ENCODE measurements around the gene TMEM8B.

TMEM8B gene

DNA sequence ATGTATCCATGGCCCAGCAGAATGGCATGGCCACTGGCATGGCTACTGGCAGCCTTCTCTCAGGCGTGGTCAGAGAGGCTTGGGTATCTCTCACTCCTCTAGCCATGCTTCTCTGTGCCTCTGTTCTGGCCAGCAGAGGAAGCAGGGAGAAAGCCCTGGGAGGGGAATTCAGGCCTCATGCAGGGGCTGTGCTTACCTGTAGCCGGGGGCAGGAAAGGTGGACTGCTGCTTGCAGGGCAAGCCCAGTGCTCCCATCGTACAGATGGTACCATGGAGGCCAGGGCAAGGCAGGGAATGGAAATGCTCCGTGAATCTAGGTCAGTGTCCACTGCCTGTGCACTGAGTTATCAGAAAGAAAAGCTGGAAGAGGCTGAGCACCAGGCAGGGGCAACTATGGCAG is 38.5 kb downstream of the TMEM8B start:
- in situ Hi-C loops (cut with HindIII; ENCODE audit: low sequenced_read_pairs): loop anchor here (5.0 kb wide), 1 partner anchor 40 kb away; the partner anchor contains the start of genes FAM221B and TMEM8B
- no peak for DNase-seq (ENCODE audit: low read depth)
- TF ChIP-seq, protein P1, sequence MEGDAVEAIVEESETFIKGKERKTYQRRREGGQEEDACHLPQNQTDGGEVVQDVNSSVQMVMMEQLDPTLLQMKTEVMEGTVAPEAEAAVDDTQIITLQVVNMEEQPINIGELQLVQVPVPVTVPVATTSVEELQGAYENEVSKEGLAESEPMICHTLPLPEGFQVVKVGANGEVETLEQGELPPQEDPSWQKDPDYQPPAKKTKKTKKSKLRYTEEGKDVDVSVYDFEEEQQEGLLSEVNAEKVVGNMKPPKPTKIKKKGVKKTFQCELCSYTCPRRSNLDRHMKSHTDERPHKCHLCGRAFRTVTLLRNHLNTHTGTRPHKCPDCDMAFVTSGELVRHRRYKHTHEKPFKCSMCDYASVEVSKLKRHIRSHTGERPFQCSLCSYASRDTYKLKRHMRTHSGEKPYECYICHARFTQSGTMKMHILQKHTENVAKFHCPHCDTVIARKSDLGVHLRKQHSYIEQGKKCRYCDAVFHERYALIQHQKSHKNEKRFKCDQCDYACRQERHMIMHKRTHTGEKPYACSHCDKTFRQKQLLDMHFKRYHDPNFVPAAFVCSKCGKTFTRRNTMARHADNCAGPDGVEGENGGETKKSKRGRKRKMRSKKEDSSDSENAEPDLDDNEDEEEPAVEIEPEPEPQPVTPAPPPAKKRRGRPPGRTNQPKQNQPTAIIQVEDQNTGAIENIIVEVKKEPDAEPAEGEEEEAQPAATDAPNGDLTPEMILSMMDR (IDR thresholded peaks at IDR 0.05; ENCODE audit: low read depth, low read length, missing control alignments): no peak
- no peak overlapping the region for H3K4me3 ChIP-seq (ENCODE audit: low read depth, low read length)

DNA sequence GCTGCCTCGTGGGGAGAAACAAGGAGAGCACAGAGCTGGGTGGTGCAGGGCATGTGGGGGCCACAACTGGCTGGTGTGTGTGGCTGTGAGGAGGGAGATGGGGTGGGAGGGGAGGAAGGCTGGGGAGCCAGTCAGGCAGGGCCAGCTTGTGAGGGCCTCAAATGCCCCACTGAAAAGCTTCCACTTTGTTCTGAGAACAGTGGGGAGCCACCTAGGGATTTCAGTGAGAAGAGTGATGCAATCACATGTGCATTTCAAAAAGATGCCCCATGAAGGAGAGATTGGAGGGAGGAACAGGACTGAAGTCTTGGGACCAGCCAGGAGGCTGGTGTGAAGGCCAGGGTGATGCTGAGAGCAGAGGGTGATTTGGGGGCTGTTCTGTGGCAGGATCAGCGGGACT is 39.9 kb downstream of the TMEM8B start:
- in situ Hi-C loops (cut with HindIII; ENCODE audit: low sequenced_read_pairs): loop anchor here (5.0 kb wide), 1 partner anchor 42 kb away; the partner anchor contains the start of genes FAM221B and TMEM8B
- TF ChIP-seq, protein P1 (IDR thresholded peaks at IDR 0.05; ENCODE audit: low read depth, low read length, missing control alignments): no peak
- H3K4me3 ChIP-seq (ENCODE audit: low read depth, low read length): no peak overlapping the region
- no peak for DNase-seq (ENCODE audit: low read depth)

DNA sequence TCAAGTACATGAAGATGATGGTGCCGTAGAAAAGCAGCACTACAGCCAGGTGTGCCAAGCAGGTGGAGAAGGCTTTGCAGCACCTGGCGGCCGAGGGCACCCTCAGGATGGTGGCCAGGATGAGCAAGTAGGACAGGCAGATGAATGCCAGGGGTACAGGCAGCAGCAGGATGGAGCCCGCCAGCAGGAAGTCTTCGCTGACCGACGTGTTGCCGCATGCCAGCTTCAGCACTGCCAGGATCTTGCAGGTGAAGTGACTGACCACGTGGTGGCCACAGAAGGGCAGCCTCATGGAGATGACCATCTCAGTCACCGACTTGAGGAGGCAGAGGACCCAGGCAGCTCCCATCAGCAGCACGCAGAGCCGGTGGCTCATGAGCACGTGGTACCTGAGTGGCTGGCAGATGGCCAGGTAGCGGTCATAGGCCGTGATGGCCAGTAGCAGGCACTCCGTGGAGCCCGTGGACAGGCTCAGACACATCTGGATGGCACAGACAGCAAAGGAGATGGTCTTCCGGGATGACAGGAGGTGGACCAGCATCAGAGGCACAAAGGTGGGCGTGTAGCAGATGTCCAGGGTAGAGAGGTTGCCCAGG is 40.7 kb downstream of the TMEM8B start:
- in situ Hi-C loops (cut with HindIII; ENCODE audit: low sequenced_read_pairs): loop anchor here (5.0 kb wide), 1 partner anchor 42 kb away; the partner anchor contains the start of genes FAM221B and TMEM8B
- H3K4me3 ChIP-seq (ENCODE audit: low read depth, low read length): no peak overlapping the region

DNA sequence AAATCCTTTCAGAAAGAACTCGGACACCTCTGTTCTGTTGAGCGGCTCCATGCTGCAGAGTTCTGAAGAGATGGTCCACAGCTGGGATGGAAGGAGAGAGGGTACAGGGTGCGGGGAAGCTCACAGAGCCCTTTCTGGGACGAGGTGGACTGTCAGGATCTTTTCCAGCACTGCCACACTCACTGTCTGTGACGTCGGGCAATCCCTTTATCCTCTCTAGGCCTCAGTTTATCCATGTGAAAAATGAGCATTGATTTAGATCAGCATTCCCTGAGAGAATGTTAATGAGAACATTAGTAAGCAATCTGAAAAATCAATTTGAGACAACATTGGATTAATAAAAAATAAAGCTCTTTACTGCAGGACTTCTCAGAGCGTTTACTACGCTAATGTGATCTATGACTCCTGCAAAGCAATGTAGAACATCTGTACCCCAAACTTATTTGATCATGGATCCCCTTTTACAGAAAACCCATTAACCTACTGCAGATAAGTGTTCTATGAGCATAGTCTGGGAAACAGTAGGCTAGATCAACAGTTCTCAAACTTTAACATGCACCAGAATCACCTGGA is 41.4 kb downstream of the TMEM8B start, which contains the start of gene OR13J1:
Gene OR13J1 (minus strand): TSS at position 51 of the 573 bp plus-strand sequence. CDS start 0 bp downstream, at position 51.
- H3K4me3 ChIP-seq (ENCODE audit: low read depth, low read length): no peak within 1 kb of the TSS
- TF ChIP-seq, protein P1 (IDR thresholded peaks at IDR 0.05; ENCODE audit: low read depth, low read length, missing control alignments): no peak
- in situ Hi-C loops (cut with HindIII; ENCODE audit: low sequenced_read_pairs): no loop called here
- DNase-seq (ENCODE audit: low read depth): no peak

More for the DNA sequence above, 40.7 kb downstream of the TMEM8B start:
- DNase-seq (ENCODE audit: low read depth): no peak
- TF ChIP-seq, protein P1 (IDR thresholded peaks at IDR 0.05; ENCODE audit: low read depth, low read length, missing control alignments): no peak

DNA sequence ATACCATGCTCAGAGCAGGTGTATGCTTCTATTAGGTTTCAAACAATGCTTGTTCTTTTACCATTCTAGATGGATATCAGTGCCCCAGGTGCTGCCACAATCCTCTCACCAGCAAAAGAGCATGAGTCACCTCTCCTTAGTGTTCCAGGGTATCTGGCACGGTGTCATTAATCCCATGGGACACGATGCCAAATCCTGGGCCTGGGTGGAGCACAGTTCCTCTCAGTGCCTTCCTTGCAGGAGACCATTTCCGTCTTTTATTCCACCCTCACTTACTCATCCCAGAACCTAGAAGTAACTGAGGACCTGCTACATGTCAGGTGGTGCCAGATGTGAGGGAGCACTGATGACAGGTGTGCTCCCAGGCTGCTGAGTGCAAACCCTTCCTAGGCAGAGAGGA is 42.5 kb downstream of the TMEM8B start:
- H3K4me3 ChIP-seq (ENCODE audit: low read depth, low read length): no peak overlapping the region
- no peak for DNase-seq (ENCODE audit: low read depth)
- in situ Hi-C loops (cut with HindIII; ENCODE audit: low sequenced_read_pairs): no loop called here
- TF ChIP-seq, protein P1 (IDR thresholded peaks at IDR 0.05; ENCODE audit: low read depth, low read length, missing control alignments): no peak

DNA sequence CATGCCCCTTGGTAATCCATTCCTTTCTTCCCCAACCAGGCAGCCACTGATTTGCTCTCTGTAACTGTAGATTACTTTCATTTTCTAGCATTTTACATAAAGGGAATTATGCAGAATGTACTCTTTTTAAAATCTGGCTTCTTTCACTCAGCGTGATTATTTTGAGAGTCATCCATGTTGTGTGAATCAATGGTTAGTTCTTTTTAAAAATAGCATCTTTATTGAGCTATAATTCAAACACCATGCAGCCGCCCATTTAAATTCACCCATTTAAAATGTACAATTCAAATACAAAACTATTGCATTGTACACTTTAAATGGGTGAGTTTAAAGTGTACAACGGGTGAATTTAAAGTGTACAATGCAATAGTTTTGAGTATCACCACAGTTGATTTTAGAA is 43.5 kb downstream of the TMEM8B start:
- TF ChIP-seq, protein P1 (IDR thresholded peaks at IDR 0.05; ENCODE audit: low read depth, low read length, missing control alignments): no peak
- DNase-seq (ENCODE audit: low read depth): no peak
- no peak overlapping the region for H3K4me3 ChIP-seq (ENCODE audit: low read depth, low read length)
- in situ Hi-C loops (cut with HindIII; ENCODE audit: low sequenced_read_pairs): no loop called here

Measured in astrocyte of the cerebellum (primary cell).